ENCODE results near the gene CD9. TPM values are rescaled to one million over a fixed set of nuclear protein-coding genes. Genes with fewer than 3 reads are reported as not detected.

Gene CD9
- polyA plus RNA-seq, 1 donor from 2014 or later = not detected

DNA sequence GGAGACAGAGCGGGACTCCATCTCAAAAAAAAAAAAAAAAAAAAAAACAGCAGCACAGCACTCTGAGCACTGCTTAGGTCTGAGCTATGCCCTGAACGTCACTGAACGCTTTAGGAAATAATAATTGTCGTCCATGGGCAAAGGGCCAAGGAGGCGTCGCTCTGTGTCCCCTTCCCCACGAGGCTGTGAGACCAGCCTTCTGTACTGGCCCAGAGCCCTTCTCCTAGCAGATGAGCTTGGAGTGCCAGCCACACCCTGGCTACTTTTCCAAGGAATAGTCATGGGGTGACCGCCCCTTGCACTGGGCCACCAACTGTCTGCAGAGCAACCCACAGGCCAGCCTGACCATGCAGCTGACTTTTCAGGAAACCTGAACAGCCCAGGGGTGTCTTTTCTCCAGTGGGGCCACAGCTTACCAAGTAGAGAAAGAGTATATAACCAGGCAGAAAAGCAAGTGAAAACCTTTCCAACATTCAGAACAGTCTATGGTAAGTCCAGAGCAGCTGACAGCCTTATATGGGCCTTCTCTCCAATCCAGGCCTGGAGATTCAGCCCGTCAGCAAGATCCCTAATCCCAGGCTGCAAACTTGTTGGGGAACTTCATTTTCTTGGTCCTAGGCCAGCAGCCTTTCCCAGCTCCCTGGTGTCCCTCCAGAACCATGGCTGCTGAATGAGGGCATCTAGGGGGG, 28.5 kb downstream of the CD9 start:
- no peaks in the 10 kb centered on the region for H3K79me2 ChIP-seq (replicated peaks; ENCODE audit: insufficient read depth, low read length)
- H2AFZ ChIP-seq (ENCODE audit: low read depth, low read length) = no peak overlapping the region
- H3K9me3 ChIP-seq (ENCODE audit: low read length) = no peaks in the 10 kb centered on the region
- no peak overlapping the region for H3K9ac ChIP-seq (ENCODE audit: low read length)
- no peak overlapping the region for H3K4me2 ChIP-seq (ENCODE audit: low read length)
- TF ChIP-seq TAF1 (IDR thresholded peaks at IDR 0.05; ENCODE audit: low read depth) (no peak), REST (IDR thresholded peaks at IDR 0.05; ENCODE audit: borderline replicate concordance) (no peak), CTCF (IDR thresholded peaks at IDR 0.05; ENCODE audit: poor library complexity, severe bottlenecking) (no peak)
- no peak overlapping the region for H3K27ac ChIP-seq (ENCODE audit: low read length)
- no peaks in the 10 kb centered on the region for H4K20me1 ChIP-seq (ENCODE audit: insufficient read depth)
- H3K27me3 ChIP-seq (ENCODE audit: insufficient read depth, low read depth, low read length) = no peaks in the 10 kb centered on the region
- H3F3A ChIP-seq (ENCODE audit: insufficient read depth, low read length, poor library complexity, severe bottlenecking) = no peaks in the 10 kb centered on the region
- no peaks in the 10 kb centered on the region for H3K36me3 ChIP-seq (ENCODE audit: insufficient read depth, low read length)
- H3K9me2 ChIP-seq (ENCODE audit: insufficient read depth, low read length) = no peaks in the 10 kb centered on the region
- no peak overlapping the region for H3K4me3 ChIP-seq (ENCODE audit: low read length)

DNA sequence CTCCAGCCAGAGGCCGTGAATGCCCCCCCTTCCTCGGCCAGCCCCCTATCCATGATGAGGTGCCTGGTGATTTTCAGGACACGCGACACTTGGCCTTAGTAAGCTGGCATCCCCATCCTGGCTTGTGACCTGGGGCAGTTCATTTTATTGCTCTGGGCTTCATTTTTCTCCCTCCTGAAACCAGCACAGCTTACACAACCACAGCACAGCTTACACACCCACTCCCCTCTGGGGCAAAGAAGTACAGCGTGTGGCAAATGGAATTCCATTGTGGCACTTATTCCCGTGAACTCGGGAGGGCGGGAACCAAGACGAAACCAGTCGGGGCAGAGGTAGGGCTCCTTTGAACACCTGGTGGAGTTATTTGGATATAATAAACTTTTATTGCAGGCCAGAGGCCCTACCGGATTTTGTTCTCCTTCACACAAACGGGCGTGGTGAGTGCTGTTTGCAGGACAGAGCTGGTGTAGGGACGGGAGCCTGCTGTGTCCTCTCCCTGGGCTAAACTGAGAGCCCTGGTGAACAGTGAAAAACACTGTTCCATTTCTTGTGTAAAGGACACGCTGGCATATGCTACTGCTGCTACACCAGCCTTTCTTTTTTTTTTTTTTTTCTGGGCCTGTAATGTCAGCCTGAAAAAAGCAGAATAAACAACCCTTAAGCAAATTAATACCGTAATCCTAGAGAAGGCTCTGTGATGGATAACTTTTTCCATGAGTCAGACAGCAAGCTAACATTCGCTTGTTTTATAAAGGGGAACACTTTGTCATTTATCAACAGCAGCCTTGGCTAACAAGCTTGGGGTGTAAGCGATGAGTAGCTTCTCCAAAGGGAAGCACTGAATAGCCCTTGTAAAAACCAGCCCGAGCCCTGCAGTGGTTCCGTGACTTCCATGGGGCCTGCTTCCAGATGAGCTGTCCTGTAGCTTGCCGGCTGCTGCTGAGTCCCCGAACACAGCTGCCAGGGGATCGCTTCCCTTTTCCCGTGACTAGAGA, 29.3 kb downstream of the CD9 start:
- H3K79me2 ChIP-seq (replicated peaks; ENCODE audit: insufficient read depth, low read length) = no peaks in the 10 kb centered on the region
- H3K9me2 ChIP-seq (ENCODE audit: insufficient read depth, low read length) = no peaks in the 10 kb centered on the region
- TF ChIP-seq SMC3 (conservative IDR thresholded peaks at IDR 0.05; ENCODE audit: poor library complexity) (no peak), POLR2AphosphoS5 (IDR thresholded peaks at IDR 0.05) (no peak), TAF1 (IDR thresholded peaks at IDR 0.05; ENCODE audit: low read depth) (no peak), CTCF (IDR thresholded peaks at IDR 0.05; ENCODE audit: poor library complexity, severe bottlenecking) (no peak), MXI1 (conservative IDR thresholded peaks at IDR 0.05; ENCODE audit: poor library complexity, severe bottlenecking) (no peak), RAD21 (conservative IDR thresholded peaks at IDR 0.05) (no peak), EP300 (conservative IDR thresholded peaks at IDR 0.05; ENCODE audit: poor library complexity, severe bottlenecking) (no peak), EZH2 (IDR thresholded peaks at IDR 0.05; ENCODE audit: borderline replicate concordance, insufficient read depth, low read length, poor library complexity, severe bottlenecking) (no peak), REST (IDR thresholded peaks at IDR 0.05; ENCODE audit: borderline replicate concordance) (no peak)
- no peak overlapping the region for H3K4me3 ChIP-seq (ENCODE audit: low read length)
- H3K27me3 ChIP-seq (ENCODE audit: insufficient read depth, low read depth, low read length) = no peaks in the 10 kb centered on the region
- H4K20me1 ChIP-seq (ENCODE audit: insufficient read depth) = no peaks in the 10 kb centered on the region
- H3K9me3 ChIP-seq (ENCODE audit: low read length) = no peaks in the 10 kb centered on the region
- no peaks in the 10 kb centered on the region for H3K36me3 ChIP-seq (ENCODE audit: insufficient read depth, low read length)
- H3K27ac ChIP-seq (ENCODE audit: low read length) = no peak overlapping the region
- H3K4me2 ChIP-seq (ENCODE audit: low read length) = no peak overlapping the region
- H3F3A ChIP-seq (ENCODE audit: insufficient read depth, low read length, poor library complexity, severe bottlenecking) = no peaks in the 10 kb centered on the region
- no peak overlapping the region for H3K9ac ChIP-seq (ENCODE audit: low read length)
- H2AFZ ChIP-seq (ENCODE audit: low read depth, low read length) = no peak overlapping the region
